Neural progenitor cell (in vitro differentiated cells): ENCODE results near the gene STX16.

Experiments
- EZH2 ChIP-seq: fragments of 200-600 bp; sonication (generic); IDR thresholded peaks from 2 replicates; pipeline ENCODE4 v1.6.1; 2017; ENCODE audit warnings: antibody characterized with exemption, mild to moderate bottlenecking, moderate library complexity
- EZH2phosphoT487 ChIP-seq: fragments of 200-600 bp; sonication (generic); IDR thresholded peaks from 2 replicates; pipeline ENCODE4 v1.6.1; 2017; ENCODE audit warnings: antibody characterized with exemption
- TF ChIP-seq, protein P1 (sequence below): fragments of 200-600 bp; sonication (generic); IDR thresholded peaks from 2 replicates; pipeline ENCODE4 v1.5.1; 2017; ENCODE audit warnings: antibody characterized with exemption, mild to moderate bottlenecking

GRCh38 chr20:58676161-58676560 lies 25.1 kb downstream of the STX16 start:
- TF ChIP-seq EZH2 (no peak), EZH2phosphoT487 (no peak)
- TF ChIP-seq, protein P1, sequence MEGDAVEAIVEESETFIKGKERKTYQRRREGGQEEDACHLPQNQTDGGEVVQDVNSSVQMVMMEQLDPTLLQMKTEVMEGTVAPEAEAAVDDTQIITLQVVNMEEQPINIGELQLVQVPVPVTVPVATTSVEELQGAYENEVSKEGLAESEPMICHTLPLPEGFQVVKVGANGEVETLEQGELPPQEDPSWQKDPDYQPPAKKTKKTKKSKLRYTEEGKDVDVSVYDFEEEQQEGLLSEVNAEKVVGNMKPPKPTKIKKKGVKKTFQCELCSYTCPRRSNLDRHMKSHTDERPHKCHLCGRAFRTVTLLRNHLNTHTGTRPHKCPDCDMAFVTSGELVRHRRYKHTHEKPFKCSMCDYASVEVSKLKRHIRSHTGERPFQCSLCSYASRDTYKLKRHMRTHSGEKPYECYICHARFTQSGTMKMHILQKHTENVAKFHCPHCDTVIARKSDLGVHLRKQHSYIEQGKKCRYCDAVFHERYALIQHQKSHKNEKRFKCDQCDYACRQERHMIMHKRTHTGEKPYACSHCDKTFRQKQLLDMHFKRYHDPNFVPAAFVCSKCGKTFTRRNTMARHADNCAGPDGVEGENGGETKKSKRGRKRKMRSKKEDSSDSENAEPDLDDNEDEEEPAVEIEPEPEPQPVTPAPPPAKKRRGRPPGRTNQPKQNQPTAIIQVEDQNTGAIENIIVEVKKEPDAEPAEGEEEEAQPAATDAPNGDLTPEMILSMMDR: no peak
